DOHH2 (cell line): ENCODE measurements around the gene CPLX3.

Experiments
- H3F3A ChIP-seq: fragments of 200-600 bp; sonication (generic), shearing (Covaris generic); 2 replicates; pipeline ENCODE4 v1.6.0; 2016; ENCODE audit warnings: antibody characterized with exemption, mild to moderate bottlenecking; ENCODE audit not compliant: control insufficient read depth, insufficient read depth
- H3K27ac ChIP-seq: fragments of 200-600 bp; sonication (generic); 2 replicates; pipeline ENCODE4 v1.5.1; 2014; ENCODE audit warnings: low read depth, mild to moderate bottlenecking, low read length, moderate library complexity
- H3K27me3 ChIP-seq: fragments of 200-600 bp; sonication (generic); 2 replicates; pipeline ENCODE4 v1.6.1; 2014; ENCODE audit warnings: mild to moderate bottlenecking, low read length, mixed read lengths; ENCODE audit not compliant: control insufficient read depth
- H3K36me3 ChIP-seq: fragments of 200-600 bp; sonication (generic); 2 replicates; pipeline ENCODE4 v1.6.1; 2014; ENCODE audit warnings: mild to moderate bottlenecking, low read length, moderate library complexity, mixed read lengths; ENCODE audit not compliant: control insufficient read depth
- H3K4me1 ChIP-seq: fragments of 200-600 bp; sonication (generic); 2 replicates; pipeline ENCODE4 v1.6.1; 2014; ENCODE audit warnings: mild to moderate bottlenecking, low read length, mixed read lengths; ENCODE audit not compliant: control insufficient read depth
- H3K4me2 ChIP-seq: fragments of 200-600 bp; sonication (generic); 2 replicates; pipeline ENCODE4 v1.6.0; 2014; ENCODE audit warnings: mild to moderate bottlenecking, low read length, moderate library complexity
- H3K4me3 ChIP-seq: fragments of 200-600 bp; sonication (generic); 2 replicates; pipeline ENCODE4 v1.5.1; 2014; ENCODE audit warnings: mild to moderate bottlenecking, low read length, mixed read lengths
- H3K79me2 ChIP-seq: fragments of 200-600 bp; sonication (generic); 2 replicates; pipeline ENCODE4 v1.6.1; 2014; ENCODE audit warnings: mild to moderate bottlenecking, low read length, mixed read lengths; ENCODE audit not compliant: control insufficient read depth
- H3K9me2 ChIP-seq: fragments of 200-600 bp; sonication (generic); replicated peaks from 2 replicates; pipeline ENCODE4 v1.6.1; 2014; ENCODE audit warnings: mild to moderate bottlenecking, low read length, mixed read lengths; ENCODE audit not compliant: control insufficient read depth
- H3K9me3 ChIP-seq: fragments of 200-600 bp; sonication (generic); 2 replicates; pipeline ENCODE4 v1.6.1; 2014; ENCODE audit warnings: antibody characterized with exemption, low read length, mixed read lengths; ENCODE audit not compliant: control insufficient read depth, insufficient read depth
- H4K20me1 ChIP-seq: fragments of 200-600 bp; sonication (generic); 2 replicates; pipeline ENCODE4 v1.6.0; 2014; ENCODE audit warnings: low read depth, mild to moderate bottlenecking, antibody characterized with exemption, low read length, moderate library complexity; ENCODE audit not compliant: control insufficient read depth, insufficient read depth
- EZH2phosphoT487 ChIP-seq: fragments of 200-600 bp; sonication (generic); IDR thresholded peaks from 2 replicates; pipeline ENCODE4 v1.6.1; 2017; ENCODE audit warnings: borderline replicate concordance, mild to moderate bottlenecking, antibody characterized with exemption, low read length, moderate library complexity, mixed read lengths
- TF ChIP-seq, protein P1 (sequence below): fragments of 200-600 bp; sonication (generic); IDR thresholded peaks from one replicate; pipeline ENCODE4 v1.5.1; 2014; ENCODE audit warnings: antibody characterized with exemption, mild to moderate bottlenecking, low read depth, low read length; ENCODE audit not compliant: poor library complexity, severe bottlenecking

CPLX3 gene

DNA sequence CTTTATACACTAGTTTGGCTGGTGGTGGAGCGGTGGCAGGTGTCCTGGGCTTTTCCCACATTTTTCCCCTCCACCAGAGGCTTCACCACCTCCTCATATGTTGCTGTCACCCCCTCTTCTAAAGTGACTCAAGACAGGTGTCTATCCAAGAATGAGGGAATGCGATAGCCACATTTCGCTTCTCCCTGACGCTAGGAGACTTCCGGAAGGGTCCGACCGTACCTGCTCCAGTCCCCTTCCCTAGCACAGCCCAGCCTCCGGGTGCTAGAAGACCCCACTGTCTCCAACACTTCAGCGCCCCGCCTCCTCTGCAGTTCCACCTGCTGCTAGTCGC, 46.2 kb downstream of the CPLX3 start:
- H3K4me2 ChIP-seq: peak overlapping the region; percentile 100
- 0 out of 2 replicates have a peak, but pooled peaks cover 3% of the 10 kb centered on the region for H3K27me3 ChIP-seq
- H4K20me1 ChIP-seq: peaks cover 22% of the 10 kb centered on the region
- H3K9me2 ChIP-seq: no peaks in the 10 kb centered on the region
- peaks cover 6% of the 10 kb centered on the region; the same call in 1 of the 2 replicates for H3K9me3 ChIP-seq
- H3K4me3 ChIP-seq: peak overlapping the region; percentile 97
- peaks cover 34% of the 10 kb centered on the region for H3K36me3 ChIP-seq
- H3K27ac ChIP-seq: peak overlapping the region; percentile 59
- H3K79me2 ChIP-seq: peaks cover 54% of the 10 kb centered on the region
- H3F3A ChIP-seq: peaks cover 12% of the 10 kb centered on the region; the same call in 1 of the 2 replicates
- peaks cover 49% of the 10 kb centered on the region for H3K4me1 ChIP-seq
- no peak for TF ChIP-seq EZH2phosphoT487
- TF ChIP-seq, protein P1, sequence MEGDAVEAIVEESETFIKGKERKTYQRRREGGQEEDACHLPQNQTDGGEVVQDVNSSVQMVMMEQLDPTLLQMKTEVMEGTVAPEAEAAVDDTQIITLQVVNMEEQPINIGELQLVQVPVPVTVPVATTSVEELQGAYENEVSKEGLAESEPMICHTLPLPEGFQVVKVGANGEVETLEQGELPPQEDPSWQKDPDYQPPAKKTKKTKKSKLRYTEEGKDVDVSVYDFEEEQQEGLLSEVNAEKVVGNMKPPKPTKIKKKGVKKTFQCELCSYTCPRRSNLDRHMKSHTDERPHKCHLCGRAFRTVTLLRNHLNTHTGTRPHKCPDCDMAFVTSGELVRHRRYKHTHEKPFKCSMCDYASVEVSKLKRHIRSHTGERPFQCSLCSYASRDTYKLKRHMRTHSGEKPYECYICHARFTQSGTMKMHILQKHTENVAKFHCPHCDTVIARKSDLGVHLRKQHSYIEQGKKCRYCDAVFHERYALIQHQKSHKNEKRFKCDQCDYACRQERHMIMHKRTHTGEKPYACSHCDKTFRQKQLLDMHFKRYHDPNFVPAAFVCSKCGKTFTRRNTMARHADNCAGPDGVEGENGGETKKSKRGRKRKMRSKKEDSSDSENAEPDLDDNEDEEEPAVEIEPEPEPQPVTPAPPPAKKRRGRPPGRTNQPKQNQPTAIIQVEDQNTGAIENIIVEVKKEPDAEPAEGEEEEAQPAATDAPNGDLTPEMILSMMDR: no peak

DNA sequence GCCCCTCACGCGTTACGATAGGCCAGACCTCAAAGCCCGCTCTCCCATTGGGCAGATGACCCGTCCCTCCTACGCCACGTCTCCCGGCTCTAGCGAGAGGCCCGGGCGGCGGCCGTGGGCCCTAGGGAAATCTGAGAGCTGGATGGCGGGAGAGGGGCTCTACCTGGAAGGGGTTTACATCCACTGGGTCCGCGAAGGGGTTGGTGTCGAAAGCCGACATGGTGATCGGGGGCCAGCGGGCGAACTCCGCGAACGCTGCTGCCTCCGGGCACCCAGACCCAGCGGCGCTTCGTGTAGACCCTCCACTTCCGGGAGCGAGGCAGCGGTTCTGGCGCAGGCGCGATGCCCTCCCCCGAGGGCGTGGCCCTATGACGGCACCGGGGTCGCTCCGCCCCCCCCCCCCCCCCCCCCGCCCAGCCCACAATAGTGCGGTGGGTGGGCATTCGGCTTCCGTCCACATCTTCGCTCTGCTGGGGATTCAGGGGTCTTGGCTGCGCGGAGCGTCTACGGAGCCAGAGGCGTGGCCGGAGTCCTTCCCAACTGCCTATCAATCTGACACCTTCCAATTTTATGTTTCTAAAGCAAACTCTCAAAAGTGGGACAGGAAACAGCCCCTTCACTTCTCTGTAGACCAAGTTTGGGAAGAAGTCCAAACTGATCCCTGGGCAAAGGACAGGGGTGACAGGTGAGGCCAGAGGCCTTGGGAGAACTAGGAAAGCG, 46.8 kb downstream of the CPLX3 start, which contains the start of gene SCAMP2:
TSS of gene SCAMP2 (minus strand) at position 330 of the 720 bp plus-strand sequence. CDS start at position 220, 110 bp downstream.
- Histone ChIP-seq H3K4me3 (peak within 1 kb of the TSS; percentile 97), H3K36me3 (peaks cover 29% of the 10 kb centered on the region), H3F3A (peaks cover 12% of the 10 kb centered on the region; the same call in 1 of the 2 replicates), H4K20me1 (peaks cover 19% of the 10 kb centered on the region), H3K27ac (peak within 1 kb of the TSS; percentile 59), H3K4me2 (peak within 1 kb of the TSS; percentile 100), H3K4me1 (peaks cover 44% of the 10 kb centered on the region), H3K79me2 (peaks cover 48% of the 10 kb centered on the region), H3K9me2 (no peaks in the 10 kb centered on the region), H3K27me3 (0 out of 2 replicates have a peak, but pooled peaks cover 3% of the 10 kb centered on the region), H3K9me3 (peaks cover 2% of the 10 kb centered on the region; the same call in 1 of the 2 replicates)
- TF ChIP-seq EZH2phosphoT487: no peak
- TF ChIP-seq, protein P1: no peak

- peak overlapping the region; percentile 3; the same call in 1 of the 2 replicates for H3K27ac ChIP-seq
These were observed 47.5 kb downstream of the CPLX3 start for GRCh38 chr15:74873756-74874424.

More at GRCh38 chr15:74873756-74874424, 47.5 kb downstream of the CPLX3 start:
- Histone ChIP-seq H3K9me2 (no peaks in the 10 kb centered on the region), H3K4me3 (peak overlapping the region; percentile 97), H3K4me1 (peaks cover 40% of the 10 kb centered on the region), H3K79me2 (peaks cover 41% of the 10 kb centered on the region), H4K20me1 (peaks cover 19% of the 10 kb centered on the region), H3K27me3 (0 out of 2 replicates have a peak, but pooled peaks cover 3% of the 10 kb centered on the region), H3F3A (peaks cover 12% of the 10 kb centered on the region; the same call in 1 of the 2 replicates), H3K9me3 (no peaks in the 10 kb centered on the region), H3K4me2 (peak overlapping the region; percentile 100), H3K36me3 (peaks cover 22% of the 10 kb centered on the region)
- TF ChIP-seq EZH2phosphoT487: no peak
- TF ChIP-seq, protein P1: no peak
